Suprapubic skin (tissue), 4 donors: ENCODE measurements around the gene RPP25L. TPM values are rescaled to one million over a fixed set of nuclear protein-coding genes. Genes with fewer than 3 reads are reported as not detected.
A peak's percentile ranks its signal among the peaks of the same experiment; 100 is the strongest.

Source experiments
- DNase-seq, 2 donors: peaks; one replicate each; pipeline ENCODE4 v3.0.0-alpha.2; 2019; ENCODE audit warnings: low spot score in 2 of 2
- H3K27ac ChIP-seq: fragments of 200-600 bp; sonication (generic); one replicate; pipeline ENCODE4 v1.5.1; 2019
- H3K27me3 ChIP-seq: fragments of 200-600 bp; sonication (generic); one replicate; pipeline ENCODE4 v1.5.1; 2019
- H3K36me3 ChIP-seq: fragments of 200-600 bp; sonication (generic); one replicate; pipeline ENCODE4 v1.5.1; 2019
- H3K4me1 ChIP-seq: fragments of 200-600 bp; sonication (generic); one replicate; pipeline ENCODE4 v1.5.1; 2019
- H3K4me3 ChIP-seq: fragments of 200-600 bp; sonication (generic); one replicate; pipeline ENCODE4 v1.5.1; 2019; ENCODE audit warnings: mild to moderate bottlenecking
- H3K9me3 ChIP-seq: fragments of 200-600 bp; sonication (generic); one replicate; pipeline ENCODE4 v1.5.1; 2019
- CTCF ChIP-seq, 2 donors: fragments of 200-600 bp in 1 of 2; fragments of 450-650 bp in 1 of 2; sonication (generic) in 1 of 2; IDR thresholded peaks; one replicate each; pipeline ENCODE4 v1.5.1; 2016 to 2019; ENCODE audit warnings: antibody characterized with exemption in 2 of 2, mild to moderate bottlenecking in 1 of 2, moderate library complexity in 1 of 2
- EP300 ChIP-seq: sonication (generic); formaldehyde crosslinking; IDR thresholded peaks from one replicate; pipeline ENCODE4 v1.6.1; 2017; ENCODE audit warnings: antibody characterized with exemption
- POLR2A ChIP-seq, 2 donors: fragments of 450-650 bp; IDR thresholded peaks; one replicate each; pipeline ENCODE4 v1.6.1; 2017; ENCODE audit warnings: antibody characterized with exemption in 2 of 2, mild to moderate bottlenecking in 2 of 2, moderate library complexity in 2 of 2
- POLR2AphosphoS5 ChIP-seq, 3 donors: sonication (generic); formaldehyde crosslinking; IDR thresholded peaks; one replicate each; pipeline ENCODE4 v1.6.1; 2017; ENCODE audit warnings: antibody characterized with exemption in 3 of 3
- WGBS: methylation state at CpG from one replicate; pipeline ENCODE4 v1.1.5; 2018; 5-methylcytosine and 5-hydroxymethylcytosine counted together
- total RNA-seq, 4 donors: library from RNA; depleted of rRNA; stranded (reverse); fragments of >200 nt; gene quantifications; one replicate each; pipeline ENCODE4 v1.1.0, GENCODE V29; 2016

Gene RPP25L
- total RNA-seq, 4 donors from 2014 or later, result 20.3 to 50.4 (median 25.1) TPM

GRCh38 chr9:34650816-34651215 lies 38.9 kb upstream of the RPP25L start:
- WGBS, result 40% methylated on average over 1 of the region's 5 CpGs
- H3K36me3 ChIP-seq, result peaks cover 18% of the 10 kb centered on the region
- peak overlapping the region; percentile 71 for H3K27ac ChIP-seq
- H3K4me3 ChIP-seq, result no peak overlapping the region
- H3K27me3 ChIP-seq, result no peaks in the 10 kb centered on the region
- DNase-seq, result no peak
- H3K9me3 ChIP-seq, result no peaks in the 10 kb centered on the region
- TF ChIP-seq CTCF (IDR thresholded peaks at IDR 0.05) (no peak), EP300 (no peak), POLR2AphosphoS5 (IDR thresholded peaks at IDR 0.05) (no peak), POLR2A (IDR thresholded peaks at IDR 0.05) (no peak)
- H3K4me1 ChIP-seq, result peaks cover 80% of the 10 kb centered on the region

- no peak for DNase-seq
- H3K4me1 ChIP-seq, result peaks cover 59% of the 10 kb centered on the region
These were observed 36.8 kb upstream of the RPP25L start for GRCh38 chr9:34648673-34649072.

GRCh38 chr9:34647651-34648050 lies 35.8 kb upstream of the RPP25L start:
- TF ChIP-seq POLR2AphosphoS5 (IDR thresholded peaks at IDR 0.05), result no peak
- no peak for TF ChIP-seq EP300
- TF ChIP-seq CTCF (IDR thresholded peaks at IDR 0.05), result no peak
- no peak for TF ChIP-seq POLR2A (IDR thresholded peaks at IDR 0.05)
- no peaks in the 10 kb centered on the region for H3K9me3 ChIP-seq
- H3K27me3 ChIP-seq, result no peaks in the 10 kb centered on the region
- 48% methylated on average over 10 of the region's 10 CpGs for WGBS
- peaks cover 18% of the 10 kb centered on the region for H3K36me3 ChIP-seq
- peaks cover 48% of the 10 kb centered on the region for H3K4me1 ChIP-seq
- H3K4me3 ChIP-seq, result peak overlapping the region; percentile 76
- no peak for DNase-seq
- H3K27ac ChIP-seq, result peak overlapping the region; percentile 85

More at GRCh38 chr9:34648673-34649072, 36.8 kb upstream of the RPP25L start:
- TF ChIP-seq POLR2AphosphoS5 (IDR thresholded peaks at IDR 0.05) (no peak), CTCF (IDR thresholded peaks at IDR 0.05) (no peak), EP300 (no peak), POLR2A (IDR thresholded peaks at IDR 0.05) (no peak)
- H3K36me3 ChIP-seq, result peaks cover 18% of the 10 kb centered on the region
- no peak overlapping the region for H3K4me3 ChIP-seq
- H3K27ac ChIP-seq, result no peak overlapping the region
- WGBS, result 87% methylated on average over 6 of the region's 8 CpGs
- H3K27me3 ChIP-seq, result no peaks in the 10 kb centered on the region
- no peaks in the 10 kb centered on the region for H3K9me3 ChIP-seq

- peaks cover 18% of the 10 kb centered on the region for H3K36me3 ChIP-seq
- WGBS, result 0% methylated on average over 4 of the region's 8 CpGs
- TF ChIP-seq POLR2A (IDR thresholded peaks at IDR 0.05) (no peak), POLR2AphosphoS5 (IDR thresholded peaks at IDR 0.05) (no peak), EP300 (no peak), CTCF (IDR thresholded peaks at IDR 0.05) (no peak)
- H3K27ac ChIP-seq, result peak overlapping the region; percentile 85
- no peaks in the 10 kb centered on the region for H3K27me3 ChIP-seq
- peak overlapping the region; percentile 76 for H3K4me3 ChIP-seq
- no peak for DNase-seq
- H3K4me1 ChIP-seq, result peaks cover 42% of the 10 kb centered on the region
- no peaks in the 10 kb centered on the region for H3K9me3 ChIP-seq
These were observed 35.1 kb upstream of the RPP25L start for GRCh38 chr9:34647084-34647403.

GRCh38 chr9:34646211-34647083 lies 34.5 kb upstream of the RPP25L start, which contains the start of gene GALT:
Gene GALT (plus strand): TSS chr9:34646675. CDS start chr9:34646705, 30 bp downstream.
- Histone ChIP-seq H3K27ac (peak within 1 kb of the TSS; percentile 85), H3K4me1 (peaks cover 36% of the 10 kb centered on the region), H3K4me3 (peak within 1 kb of the TSS; percentile 76), H3K36me3 (peaks cover 18% of the 10 kb centered on the region), H3K27me3 (no peaks in the 10 kb centered on the region), H3K9me3 (no peaks in the 10 kb centered on the region)
- 11% methylated on average over 14 of the region's 43 CpGs for WGBS
- peak; percentile 97 to 98 for DNase-seq
- TF ChIP-seq POLR2A (IDR thresholded peaks at IDR 0.05), result no peak
- TF ChIP-seq POLR2AphosphoS5 (IDR thresholded peaks at IDR 0.05), result peak in 2 of 3 donors; percentile 18 to 34
- peak; percentile 15 to 23 for TF ChIP-seq CTCF (IDR thresholded peaks at IDR 0.05)
